HG03342 (cell line): Measurements from ENCODE around the gene AOPEP.
A peak's percentile ranks its signal among the peaks of the same experiment; 100 is the strongest.
"Not testable (repeated sequence)": the region's sequence is repeated elsewhere in the genome, so short reads cannot be mapped to it uniquely, and the experiment has no call there.

Experiments
- ATAC-seq: cut with Tn5 transposase; IDR thresholded peaks from one replicate; pipeline ENCODE4 v1.9.1; 2021; ENCODE audit warnings: mild to moderate bottlenecking, moderate library complexity; ENCODE audit not compliant: unreplicated experiment

AOPEP gene

GRCh38 chr9:94840738-94841137 lies 114.2 kb downstream of the AOPEP start:
- no peak for ATAC-seq

GRCh38 chr9:94843134-94843533 lies 116.6 kb downstream of the AOPEP start:
- no peak for ATAC-seq

- no peak for ATAC-seq
Measured at GRCh38 chr9:94846739-94847138, 120.2 kb downstream of the AOPEP start.

- ATAC-seq = no peak
Measured at GRCh38 chr9:94847486-94847885, 121.0 kb downstream of the AOPEP start.

GRCh38 chr9:94848791-94849190 lies 122.3 kb downstream of the AOPEP start:
- not testable (repeated sequence) for ATAC-seq

GRCh38 chr9:94850540-94851434 lies 124.3 kb downstream of the AOPEP start:
- ATAC-seq = no peak

GRCh38 chr9:94851467-94851866 lies 125.0 kb downstream of the AOPEP start:
- ATAC-seq = no peak

- no peak for ATAC-seq
Measured at GRCh38 chr9:94851892-94852291, 125.4 kb downstream of the AOPEP start.

- no peak for ATAC-seq
Measured at GRCh38 chr9:94852373-94852772, 125.9 kb downstream of the AOPEP start.

GRCh38 chr9:94853887-94854286 lies 127.4 kb downstream of the AOPEP start:
- no peak for ATAC-seq

- no peak for ATAC-seq
Measured at GRCh38 chr9:94855903-94856302, 129.4 kb downstream of the AOPEP start.

- no peak for ATAC-seq
Measured at GRCh38 chr9:94857791-94858190, 131.3 kb downstream of the AOPEP start.

GRCh38 chr9:94859226-94859625 lies 132.7 kb downstream of the AOPEP start:
- ATAC-seq = no peak

GRCh38 chr9:94859891-94860290 lies 133.4 kb downstream of the AOPEP start:
- ATAC-seq = no peak

GRCh38 chr9:94860678-94861588 lies 134.4 kb downstream of the AOPEP start:
- ATAC-seq = peak; percentile 92

- no peak for ATAC-seq
Measured at GRCh38 chr9:94861589-94862272, 135.2 kb downstream of the AOPEP start.

- ATAC-seq = no peak
Measured at GRCh38 chr9:94864196-94864595, 137.7 kb downstream of the AOPEP start.

- no peak for ATAC-seq
Measured at GRCh38 chr9:94864862-94865509, 138.5 kb downstream of the AOPEP start.

- ATAC-seq = no peak
Measured at GRCh38 chr9:94865582-94866452, 139.3 kb downstream of the AOPEP start.

- ATAC-seq = no peak
Measured at GRCh38 chr9:94866770-94867169, 140.3 kb downstream of the AOPEP start.
